Panc1 (cell line): ENCODE data around the gene TXNDC11. TPM values are rescaled to one million over a fixed set of nuclear protein-coding genes. Genes with fewer than 3 reads are reported as not detected.

Experiments
- ATAC-seq: fragments of 200-7000 bp; cut with Tn5 transposase; 2 replicates; pipeline ENCODE4 v1.9.1; 2020; ENCODE audit warnings: mild to moderate bottlenecking, moderate library complexity
- BruUV-seq: library from RNA; stranded (reverse); fragments of 400-500 nt; replicated peaks from 2 replicates; lab custom pipeline; 2021; lab: Mats Ljungman, UMichigan
- CTCF ChIA-PET: fragments of 300-600 bp; sonication (Branson Sonifier 250); formaldehyde crosslinking; loops from one replicate; lab custom pipeline; 2022; ENCODE audit warnings: antibody characterized with exemption; lab: Charles Lee
- POLR2A ChIA-PET: fragments of 300-600 bp; sonication (Branson Sonifier 250); formaldehyde crosslinking; loops from one replicate; lab custom pipeline; 2022; ENCODE audit warnings: antibody characterized with exemption; lab: Charles Lee
- DNase-seq: peaks from one replicate; pipeline ENCODE4 v3.0.0-alpha.2; 2010; ENCODE audit warnings: low read depth, low spot score
- H3K27ac ChIP-seq: 2 replicates; pipeline ENCODE4 v1.5.1; 2011; ENCODE audit warnings: mild to moderate bottlenecking, low read length, inconsistent platforms
- H3K27me3 ChIP-seq: fragments of 200-500 bp; sonication (Bioruptor generic); 2 replicates; pipeline ENCODE4 v1.6.0; 2014; ENCODE audit warnings: low read length, inconsistent platforms; ENCODE audit not compliant: control insufficient read depth, insufficient read depth
- H3K36me3 ChIP-seq: fragments of 200-500 bp; sonication (Bioruptor generic); 2 replicates; pipeline ENCODE4 v1.5.1; 2014; ENCODE audit warnings: inconsistent platforms, mild to moderate bottlenecking, low read length, moderate library complexity; ENCODE audit not compliant: control insufficient read depth, insufficient read depth
- H3K4me1 ChIP-seq: 2 replicates; pipeline ENCODE4 v1.5.1; 2011; ENCODE audit warnings: inconsistent platforms, mild to moderate bottlenecking, low read length, moderate library complexity; ENCODE audit not compliant: control insufficient read depth, insufficient read depth
- H3K4me3 ChIP-seq, 2 experiments: 2 replicates each; pipeline ENCODE4 v1.5.1; 2011 to 2012; ENCODE audit warnings: low read depth in 2 of 2, low read length in 2 of 2, mild to moderate bottlenecking in 2 of 2, inconsistent platforms in 1 of 2, moderate library complexity in 1 of 2
- H3K9me3 ChIP-seq: fragments of 200-500 bp; sonication (Bioruptor generic); 2 replicates; pipeline ENCODE4 v1.5.1; 2014; ENCODE audit warnings: low read depth, mild to moderate bottlenecking, inconsistent platforms, low read length, moderate library complexity; ENCODE audit not compliant: control insufficient read depth, insufficient read depth
- POLR2AphosphoS5 ChIP-seq: IDR thresholded peaks from 2 replicates; pipeline ENCODE4 v1.6.1; 2012; ENCODE audit warnings: mild to moderate bottlenecking, low read depth, low read length, moderate library complexity
- SIN3A ChIP-seq: IDR thresholded peaks from 2 replicates; pipeline ENCODE4 v1.6.1; 2012; ENCODE audit warnings: low read depth, mild to moderate bottlenecking, low read length, moderate library complexity, borderline replicate concordance; ENCODE audit not compliant: insufficient read depth
- TCF7L2 ChIP-seq: IDR thresholded peaks from 2 replicates; pipeline ENCODE4 v1.6.1; 2011; ENCODE audit warnings: mild to moderate bottlenecking, low read depth, low read length, inconsistent platforms
- in situ Hi-C: cut with HindIII; loops from 2 replicates; pipeline ENCODE4 v1.10.0; 2016; ENCODE audit warnings: low sequenced_read_pairs, low pct_unique_long_range_greater_than_20kb
- intact Hi-C: fragments of 100-400 bp; cut with micrococcal nuclease; formaldehyde crosslinking; loops from one replicate; pipeline ENCODE4 v1.10.0; 2022; ENCODE audit not compliant: unreplicated experiment
- total RNA-seq: library from RNA; stranded (reverse); gene quantifications from one replicate; pipeline ENCODE4 v1.2.1, GENCODE V29; 2021; ENCODE audit not compliant: unreplicated experiment
- TF ChIP-seq, protein P1 (sequence below): fragments of 450-650 bp; IDR thresholded peaks from 2 replicates; pipeline ENCODE4 v1.5.1; 2017; ENCODE audit warnings: mild to moderate bottlenecking
- TF ChIP-seq, protein P2 (sequence below), 2 experiments: IDR thresholded peaks; 2 replicates each; pipeline ENCODE4 v1.6.1; 2011 to 2012; ENCODE audit warnings: low read depth in 2 of 2, control low read depth in 1 of 2, low read length in 1 of 2, mild to moderate bottlenecking in 1 of 2, moderate library complexity in 1 of 2; ENCODE audit not compliant: insufficient read depth in 1 of 2

TXNDC11 gene
- total RNA-seq, 1 experiment from 2014 or later: 30.5 TPM

DNA sequence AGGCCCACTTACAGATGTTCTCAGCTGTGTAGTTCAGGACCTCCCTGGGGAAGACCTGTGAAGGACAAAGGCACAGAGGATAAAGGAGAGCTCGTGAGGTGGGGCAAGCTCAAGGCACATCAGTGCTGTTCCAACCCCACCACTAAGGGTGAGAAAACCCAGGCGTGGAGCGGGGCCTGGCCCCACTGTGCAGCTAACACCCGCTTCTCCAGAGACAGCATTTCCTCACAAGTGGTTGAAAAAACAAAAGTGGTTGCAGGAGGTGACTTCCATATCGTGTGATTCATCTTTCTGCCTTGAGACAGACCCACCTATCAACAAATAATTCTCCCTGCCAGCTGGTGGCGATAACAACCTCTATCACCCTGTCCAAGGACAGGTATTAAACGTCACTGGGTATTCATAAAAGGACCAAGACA is 44.4 kb downstream of the TXNDC11 start:
- TF ChIP-seq, protein P1, sequence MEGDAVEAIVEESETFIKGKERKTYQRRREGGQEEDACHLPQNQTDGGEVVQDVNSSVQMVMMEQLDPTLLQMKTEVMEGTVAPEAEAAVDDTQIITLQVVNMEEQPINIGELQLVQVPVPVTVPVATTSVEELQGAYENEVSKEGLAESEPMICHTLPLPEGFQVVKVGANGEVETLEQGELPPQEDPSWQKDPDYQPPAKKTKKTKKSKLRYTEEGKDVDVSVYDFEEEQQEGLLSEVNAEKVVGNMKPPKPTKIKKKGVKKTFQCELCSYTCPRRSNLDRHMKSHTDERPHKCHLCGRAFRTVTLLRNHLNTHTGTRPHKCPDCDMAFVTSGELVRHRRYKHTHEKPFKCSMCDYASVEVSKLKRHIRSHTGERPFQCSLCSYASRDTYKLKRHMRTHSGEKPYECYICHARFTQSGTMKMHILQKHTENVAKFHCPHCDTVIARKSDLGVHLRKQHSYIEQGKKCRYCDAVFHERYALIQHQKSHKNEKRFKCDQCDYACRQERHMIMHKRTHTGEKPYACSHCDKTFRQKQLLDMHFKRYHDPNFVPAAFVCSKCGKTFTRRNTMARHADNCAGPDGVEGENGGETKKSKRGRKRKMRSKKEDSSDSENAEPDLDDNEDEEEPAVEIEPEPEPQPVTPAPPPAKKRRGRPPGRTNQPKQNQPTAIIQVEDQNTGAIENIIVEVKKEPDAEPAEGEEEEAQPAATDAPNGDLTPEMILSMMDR: no peak
- TF ChIP-seq TCF7L2 (no peak), SIN3A (no peak), POLR2AphosphoS5 (no peak)
- TF ChIP-seq, protein P2, sequence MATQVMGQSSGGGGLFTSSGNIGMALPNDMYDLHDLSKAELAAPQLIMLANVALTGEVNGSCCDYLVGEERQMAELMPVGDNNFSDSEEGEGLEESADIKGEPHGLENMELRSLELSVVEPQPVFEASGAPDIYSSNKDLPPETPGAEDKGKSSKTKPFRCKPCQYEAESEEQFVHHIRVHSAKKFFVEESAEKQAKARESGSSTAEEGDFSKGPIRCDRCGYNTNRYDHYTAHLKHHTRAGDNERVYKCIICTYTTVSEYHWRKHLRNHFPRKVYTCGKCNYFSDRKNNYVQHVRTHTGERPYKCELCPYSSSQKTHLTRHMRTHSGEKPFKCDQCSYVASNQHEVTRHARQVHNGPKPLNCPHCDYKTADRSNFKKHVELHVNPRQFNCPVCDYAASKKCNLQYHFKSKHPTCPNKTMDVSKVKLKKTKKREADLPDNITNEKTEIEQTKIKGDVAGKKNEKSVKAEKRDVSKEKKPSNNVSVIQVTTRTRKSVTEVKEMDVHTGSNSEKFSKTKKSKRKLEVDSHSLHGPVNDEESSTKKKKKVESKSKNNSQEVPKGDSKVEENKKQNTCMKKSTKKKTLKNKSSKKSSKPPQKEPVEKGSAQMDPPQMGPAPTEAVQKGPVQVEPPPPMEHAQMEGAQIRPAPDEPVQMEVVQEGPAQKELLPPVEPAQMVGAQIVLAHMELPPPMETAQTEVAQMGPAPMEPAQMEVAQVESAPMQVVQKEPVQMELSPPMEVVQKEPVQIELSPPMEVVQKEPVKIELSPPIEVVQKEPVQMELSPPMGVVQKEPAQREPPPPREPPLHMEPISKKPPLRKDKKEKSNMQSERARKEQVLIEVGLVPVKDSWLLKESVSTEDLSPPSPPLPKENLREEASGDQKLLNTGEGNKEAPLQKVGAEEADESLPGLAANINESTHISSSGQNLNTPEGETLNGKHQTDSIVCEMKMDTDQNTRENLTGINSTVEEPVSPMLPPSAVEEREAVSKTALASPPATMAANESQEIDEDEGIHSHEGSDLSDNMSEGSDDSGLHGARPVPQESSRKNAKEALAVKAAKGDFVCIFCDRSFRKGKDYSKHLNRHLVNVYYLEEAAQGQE (IDR thresholded peaks at IDR 0.05; ENCODE audit: insufficient read depth in 1 of 2, low read depth in 2 of 2, low read length in 1 of 2): no peak
- no peak overlapping the region for H3K4me3 ChIP-seq
- BruUV-seq: no TSS peak
- in situ Hi-C loops (no loop called here), intact Hi-C loops (no loop called here)
- no peaks in the 10 kb centered on the region for H3K9me3 ChIP-seq
- no peaks in the 10 kb centered on the region for H3K4me1 ChIP-seq
- CTCF ChIA-PET: interaction anchor here (0.5 kb wide), 1 partner anchor 290 kb away, joined by 10 read pairs; no protein-coding TSS in a partner anchor
- POLR2A ChIA-PET: no interaction called here
- peaks cover 2% of the 10 kb centered on the region; the same call in 1 of the 2 replicates for H3K36me3 ChIP-seq
- ATAC-seq: no peak
- H3K27me3 ChIP-seq: no peaks in the 10 kb centered on the region
- H3K27ac ChIP-seq: no peak overlapping the region
- DNase-seq: no peak

DNA sequence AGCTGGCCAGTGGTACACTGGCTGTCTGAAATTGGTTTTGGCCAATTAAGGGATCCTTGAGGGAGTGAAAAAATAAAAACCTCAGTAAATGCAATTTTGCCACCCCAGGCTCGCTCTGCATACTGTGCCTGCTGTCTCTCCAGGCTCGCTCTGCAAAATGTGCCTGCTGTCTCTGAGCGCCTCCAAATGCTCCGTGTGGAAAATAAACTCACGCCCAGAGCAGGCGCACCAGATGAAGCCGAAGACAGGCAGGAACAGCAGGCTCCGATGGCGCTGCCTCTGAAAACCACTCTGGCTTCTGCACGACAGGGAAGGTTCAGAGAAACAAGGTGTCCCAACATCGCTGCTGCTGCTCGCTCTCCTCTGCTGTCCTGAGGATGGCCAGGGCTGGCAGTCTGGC is 45.3 kb downstream of the TXNDC11 start:
- ChIA-PET CTCF (no interaction called here), POLR2A (no interaction called here)
- DNase-seq: no peak
- intact Hi-C loops: no loop called here
- in situ Hi-C loops: no loop called here
- ATAC-seq: no peak
- H3K36me3 ChIP-seq: peaks cover 2% of the 10 kb centered on the region; the same call in 1 of the 2 replicates
- no peak overlapping the region for H3K27ac ChIP-seq
- BruUV-seq: no TSS peak
- no peaks in the 10 kb centered on the region for H3K4me1 ChIP-seq
- no peaks in the 10 kb centered on the region for H3K27me3 ChIP-seq
- no peak overlapping the region for H3K4me3 ChIP-seq
- no peaks in the 10 kb centered on the region for H3K9me3 ChIP-seq
- TF ChIP-seq TCF7L2 (no peak), POLR2AphosphoS5 (no peak), SIN3A (no peak)
- TF ChIP-seq, protein P2 (IDR thresholded peaks at IDR 0.05; ENCODE audit: insufficient read depth in 1 of 2, low read depth in 2 of 2, low read length in 1 of 2): no peak
- TF ChIP-seq, protein P1: no peak
